Caco-2 (cell line): ENCODE measurements around the gene DENND1A. TPM values are rescaled to one million over a fixed set of nuclear protein-coding genes. Genes with fewer than 3 reads are reported as not detected.

Source experiments
- BruUV-seq: library from RNA; stranded (reverse); fragments of 400-500 nt; replicated peaks from 2 replicates; lab custom pipeline; 2021; lab: Mats Ljungman, UMichigan
- CTCF ChIA-PET: fragments of 300-600 bp; sonication (Branson Sonifier 250); formaldehyde crosslinking; loops from one replicate; lab custom pipeline; 2022; ENCODE audit warnings: antibody characterized with exemption; lab: Charles Lee
- POLR2A ChIA-PET: fragments of 300-600 bp; sonication (Branson Sonifier 250); formaldehyde crosslinking; loops from one replicate; lab custom pipeline; 2022; ENCODE audit warnings: antibody characterized with exemption; lab: Charles Lee
- DNase-seq, 2 experiments: peaks; one replicate each; pipeline versions ENCODE4 v3.0.0 to v3.0.0-alpha.2; 2020 to 2022
- H3K27me3 ChIP-seq: replicated peaks from 2 replicates; pipeline ENCODE4 v1.6.0; 2011; ENCODE audit warnings: low read length; ENCODE audit not compliant: control insufficient read depth, insufficient read depth
- H3K36me3 ChIP-seq: 2 replicates; pipeline ENCODE4 v1.5.1; 2011; ENCODE audit warnings: low read length; ENCODE audit not compliant: control insufficient read depth, insufficient read depth
- H3K4me1 ChIP-seq: fragments of 250-450 bp; sonication (Bioruptor Pico); 2 replicates; pipeline ENCODE4 v1.5.1; 2020; ENCODE audit warnings: mild to moderate bottlenecking
- H3K4me3 ChIP-seq: 2 replicates; pipeline ENCODE4 v1.5.1; 2011; ENCODE audit warnings: low read depth, mild to moderate bottlenecking, control low read depth, low read length
- H3K9me3 ChIP-seq: fragments of 250-450 bp; sonication (Bioruptor Pico); 2 replicates; pipeline ENCODE4 v1.5.1; 2020; ENCODE audit warnings: mild to moderate bottlenecking, moderate library complexity
- H3K27ac Mint-ChIP-seq: one replicate; pipeline ENCODE4 v1.8.0; 2022; ENCODE audit warnings: mixed read lengths; ENCODE audit not compliant: unreplicated experiment
- H3K27me3 Mint-ChIP-seq: one replicate; pipeline ENCODE4 v1.8.0; 2022; ENCODE audit warnings: mixed read lengths; ENCODE audit not compliant: insufficient read depth, unreplicated experiment
- H3K36me3 Mint-ChIP-seq: one replicate; pipeline ENCODE4 v1.8.0; 2022; ENCODE audit warnings: mild to moderate bottlenecking, mixed read lengths; ENCODE audit not compliant: insufficient read depth, unreplicated experiment
- H3K4me1 Mint-ChIP-seq: one replicate; pipeline ENCODE4 v1.8.0; 2022; ENCODE audit warnings: low read depth, mixed read lengths; ENCODE audit not compliant: unreplicated experiment
- H3K4me3 Mint-ChIP-seq: one replicate; pipeline ENCODE4 v1.8.0; 2022; ENCODE audit warnings: mild to moderate bottlenecking, moderate library complexity, mixed read lengths; ENCODE audit not compliant: unreplicated experiment
- H3K9me3 Mint-ChIP-seq: one replicate; pipeline ENCODE4 v1.8.0; 2022; ENCODE audit warnings: mixed read lengths; ENCODE audit not compliant: unreplicated experiment
- CTCF ChIP-seq, 2 experiments: fragments of 200-600 bp in 1 of 2; IDR thresholded peaks; 1 replicate in 1 of 2; 2 replicates in 1 of 2; pipeline versions ENCODE4 v1.5.1 to v1.8.0; 2011 to 2022; ENCODE audit warnings: antibody characterized with exemption in 1 of 2, control low read depth in 1 of 2, inconsistent platforms in 1 of 2, low read depth in 1 of 2, low read length in 1 of 2, mild to moderate bottlenecking in 1 of 2, moderate library complexity in 1 of 2; ENCODE audit not compliant: insufficient read depth in 1 of 2, severe bottlenecking in 1 of 2, unreplicated experiment in 1 of 2
- intact Hi-C: fragments of 100-400 bp; cut with micrococcal nuclease; formaldehyde crosslinking; loops from one replicate; pipeline ENCODE4 v1.10.0; 2022; ENCODE audit not compliant: unreplicated experiment
- total RNA-seq: library from RNA; stranded (reverse); gene quantifications from 2 replicates; pipeline ENCODE4 v1.2.3, GENCODE V29; 2022

Gene DENND1A
- total RNA-seq, 1 experiment from 2014 or later: 41.6 TPM

GRCh38 chr9:123424552-123425225 lies 505.2 kb downstream of the DENND1A start:
- H3K36me3 ChIP-seq: no peaks in the 10 kb centered on the region; the same call in 1 of the 2 replicates
- no peaks in the 10 kb centered on the region for H3K27me3 ChIP-seq
- no peaks in the 10 kb centered on the region for H3K9me3 Mint-ChIP-seq
- CTCF ChIA-PET: no interaction called here
- intact Hi-C loops: no loop called here
- no peaks in the 10 kb centered on the region for H3K4me1 ChIP-seq
- H3K4me1 Mint-ChIP-seq: peaks cover 6% of the 10 kb centered on the region
- H3K4me3 Mint-ChIP-seq: no peak overlapping the region
- H3K27ac Mint-ChIP-seq: no peak overlapping the region
- H3K4me3 ChIP-seq: no peak overlapping the region
- H3K27me3 Mint-ChIP-seq: no peaks in the 10 kb centered on the region
- BruUV-seq: no TSS peak
- TF ChIP-seq CTCF (IDR thresholded peaks at IDR 0.05; ENCODE audit: insufficient read depth in 1 of 2, low read depth in 1 of 2, low read length in 1 of 2, severe bottlenecking in 1 of 2, unreplicated experiment in 1 of 2): no peak
- H3K36me3 Mint-ChIP-seq: peaks cover 27% of the 10 kb centered on the region
- no peak for DNase-seq
- POLR2A ChIA-PET: no interaction called here
- no peaks in the 10 kb centered on the region for H3K9me3 ChIP-seq

- H3K4me1 Mint-ChIP-seq: peaks cover 6% of the 10 kb centered on the region
- Histone ChIP-seq H3K4me1 (no peaks in the 10 kb centered on the region), H3K4me3 (no peak overlapping the region), H3K27me3 (no peaks in the 10 kb centered on the region), H3K9me3 (no peaks in the 10 kb centered on the region), H3K36me3 (no peaks in the 10 kb centered on the region; the same call in 1 of the 2 replicates)
- intact Hi-C loops: no loop called here
- H3K4me3 Mint-ChIP-seq: no peak overlapping the region
- no TSS peak for BruUV-seq
- H3K27me3 Mint-ChIP-seq: no peaks in the 10 kb centered on the region
- no peaks in the 10 kb centered on the region for H3K9me3 Mint-ChIP-seq
- CTCF ChIA-PET: no interaction called here
- peaks cover 33% of the 10 kb centered on the region for H3K36me3 Mint-ChIP-seq
- DNase-seq: no peak
- POLR2A ChIA-PET: no interaction called here
- H3K27ac Mint-ChIP-seq: no peak overlapping the region
- no peak for TF ChIP-seq CTCF (IDR thresholded peaks at IDR 0.05; ENCODE audit: insufficient read depth in 1 of 2, low read depth in 1 of 2, low read length in 1 of 2, severe bottlenecking in 1 of 2, unreplicated experiment in 1 of 2)
Measured at GRCh38 chr9:123424131-123424530, 505.8 kb downstream of the DENND1A start.

- POLR2A ChIA-PET: no interaction called here
Measured at GRCh38 chr9:123423311-123423640, 506.6 kb downstream of the DENND1A start.

More at GRCh38 chr9:123423311-123423640, 506.6 kb downstream of the DENND1A start:
- no peak for DNase-seq
- no peak overlapping the region for H3K27ac Mint-ChIP-seq
- no peaks in the 10 kb centered on the region for H3K27me3 ChIP-seq
- BruUV-seq: no TSS peak
- intact Hi-C loops: no loop called here
- no peaks in the 10 kb centered on the region; the same call in 1 of the 2 replicates for H3K36me3 ChIP-seq
- TF ChIP-seq CTCF (IDR thresholded peaks at IDR 0.05; ENCODE audit: insufficient read depth in 1 of 2, low read depth in 1 of 2, low read length in 1 of 2, severe bottlenecking in 1 of 2, unreplicated experiment in 1 of 2): no peak
- no peaks in the 10 kb centered on the region for H3K9me3 Mint-ChIP-seq
- CTCF ChIA-PET: no interaction called here
- H3K4me1 Mint-ChIP-seq: peaks cover 6% of the 10 kb centered on the region
- no peak overlapping the region for H3K4me3 ChIP-seq
- H3K36me3 Mint-ChIP-seq: peaks cover 41% of the 10 kb centered on the region
- H3K4me3 Mint-ChIP-seq: no peak overlapping the region
- no peaks in the 10 kb centered on the region for H3K9me3 ChIP-seq
- H3K4me1 ChIP-seq: no peaks in the 10 kb centered on the region
- H3K27me3 Mint-ChIP-seq: no peaks in the 10 kb centered on the region
